Measurements from ENCODE around the gene ATP10B.

ATP10B gene

GRCh38 chr5:160556846-160557245 lies 295.2 kb downstream of the ATP10B start:
- TF ChIP-seq ZNF292 (tag by site-specific recombination; IDR thresholded peaks at IDR 0.05; ENCODE audit: borderline replicate concordance, low read depth) (no peak), KLF8 (tag by site-specific recombination; IDR thresholded peaks at IDR 0.05) (no peak), ZNF140 (tag by site-specific recombination; IDR thresholded peaks at IDR 0.05) (no peak), ZNF670 (tag by site-specific recombination; IDR thresholded peaks at IDR 0.05; ENCODE audit: low read depth) (no peak), ZNF302 (tag by site-specific recombination; IDR thresholded peaks at IDR 0.05; ENCODE audit: low read depth) (no peak), YY1 (tag by site-specific recombination; IDR thresholded peaks at IDR 0.05) (no peak), KLF10 (tag by site-specific recombination; IDR thresholded peaks at IDR 0.05) (no peak), REST (tag by site-specific recombination; IDR thresholded peaks at IDR 0.05) (no peak), ZNF521 (tag by site-specific recombination; IDR thresholded peaks at IDR 0.05) (no peak), ZNF426 (tag by site-specific recombination; IDR thresholded peaks at IDR 0.05) (no peak), ZNF341 (tag by site-specific recombination; IDR thresholded peaks at IDR 0.05; ENCODE audit: low read depth) (no peak), ZNF776 (tag by site-specific recombination; IDR thresholded peaks at IDR 0.05; ENCODE audit: borderline replicate concordance) (no peak), ZNF23 (tag by site-specific recombination; IDR thresholded peaks at IDR 0.05; ENCODE audit: borderline replicate concordance) (no peak)
- H3K4me3 ChIP-seq (ENCODE audit: low read depth, low read length): no peak overlapping the region
- H3K36me3 ChIP-seq (ENCODE audit: control insufficient read depth in 2 of 2, insufficient read depth in 1 of 2, low read length in 2 of 2): no peaks in the 10 kb centered on the region
- H3K4me1 ChIP-seq (ENCODE audit: control insufficient read depth, insufficient read depth, low read length): no peaks in the 10 kb centered on the region
- no peak overlapping the region for H3K27ac ChIP-seq (ENCODE audit: extremely low read depth, low read depth, low read length)
- CTCF ChIA-PET: no interaction called here
- POLR2A ChIA-PET: no interaction called here
- no peaks in the 10 kb centered on the region for H3K9me3 ChIP-seq (ENCODE audit: control insufficient read depth, insufficient read depth, low read depth, low read length)

DNA sequence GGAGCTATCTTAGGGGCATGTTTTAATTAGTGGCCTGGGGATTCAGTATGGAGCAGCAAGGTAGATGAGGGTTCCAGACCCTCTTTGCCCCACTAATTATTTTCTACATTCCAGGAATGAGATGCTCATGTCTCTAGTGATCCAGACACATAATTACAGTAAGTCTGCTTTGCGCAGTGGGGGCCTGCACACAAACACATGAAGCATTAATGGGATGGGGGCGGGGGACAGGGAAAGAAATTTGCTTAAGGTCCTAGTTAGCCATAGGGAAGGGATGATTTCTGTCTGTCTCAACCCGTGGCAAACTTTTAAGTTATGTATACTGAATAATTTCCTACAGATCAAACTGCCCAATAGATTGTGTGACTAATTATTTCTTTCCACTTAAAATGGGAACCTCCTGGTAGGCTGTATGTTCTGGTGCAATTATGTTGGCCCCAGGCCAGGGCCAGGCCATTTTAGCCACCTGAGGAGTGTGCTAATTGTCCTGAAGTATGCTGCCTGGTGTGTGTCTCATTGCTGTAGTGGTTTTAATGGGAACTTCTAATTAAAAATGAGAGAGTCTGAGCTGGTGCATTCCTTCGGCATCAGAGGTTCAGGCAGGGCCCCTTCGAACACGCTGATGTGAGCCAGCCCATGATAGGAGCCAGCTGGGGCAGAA lies 295.9 kb downstream of the ATP10B start:
- Histone ChIP-seq H3K4me3 (ENCODE audit: low read depth, low read length) (no peak overlapping the region), H3K27ac (ENCODE audit: extremely low read depth, low read depth, low read length) (no peak overlapping the region), H3K36me3 (ENCODE audit: control insufficient read depth in 2 of 2, insufficient read depth in 1 of 2, low read length in 2 of 2) (no peaks in the 10 kb centered on the region), H3K9me3 (ENCODE audit: control insufficient read depth, insufficient read depth, low read depth, low read length) (no peaks in the 10 kb centered on the region), H3K4me1 (ENCODE audit: control insufficient read depth, insufficient read depth, low read length) (no peaks in the 10 kb centered on the region)
- ChIA-PET POLR2A (no interaction called here), CTCF (no interaction called here)
- TF ChIP-seq ZNF747 (tag by site-specific recombination; IDR thresholded peaks at IDR 0.05) (no peak), ZNF530 (tag by site-specific recombination; IDR thresholded peaks at IDR 0.05; ENCODE audit: low read depth) (no peak), ZFP69B (tag by site-specific recombination; IDR thresholded peaks at IDR 0.05) (no peak), HOXC10 (CRISPR knock-in tag; IDR thresholded peaks at IDR 0.05) (no peak), ZXDB (tag by site-specific recombination; IDR thresholded peaks at IDR 0.05) (no peak), TRIM28 (IDR thresholded peaks at IDR 0.05; ENCODE audit: borderline replicate concordance, low read length) (no peak), SCRT2 (tag by site-specific recombination; IDR thresholded peaks at IDR 0.05) (peak; percentile 58), ZNF776 (tag by site-specific recombination; IDR thresholded peaks at IDR 0.05; ENCODE audit: borderline replicate concordance) (no peak)
- TF ChIP-seq, protein P1, sequence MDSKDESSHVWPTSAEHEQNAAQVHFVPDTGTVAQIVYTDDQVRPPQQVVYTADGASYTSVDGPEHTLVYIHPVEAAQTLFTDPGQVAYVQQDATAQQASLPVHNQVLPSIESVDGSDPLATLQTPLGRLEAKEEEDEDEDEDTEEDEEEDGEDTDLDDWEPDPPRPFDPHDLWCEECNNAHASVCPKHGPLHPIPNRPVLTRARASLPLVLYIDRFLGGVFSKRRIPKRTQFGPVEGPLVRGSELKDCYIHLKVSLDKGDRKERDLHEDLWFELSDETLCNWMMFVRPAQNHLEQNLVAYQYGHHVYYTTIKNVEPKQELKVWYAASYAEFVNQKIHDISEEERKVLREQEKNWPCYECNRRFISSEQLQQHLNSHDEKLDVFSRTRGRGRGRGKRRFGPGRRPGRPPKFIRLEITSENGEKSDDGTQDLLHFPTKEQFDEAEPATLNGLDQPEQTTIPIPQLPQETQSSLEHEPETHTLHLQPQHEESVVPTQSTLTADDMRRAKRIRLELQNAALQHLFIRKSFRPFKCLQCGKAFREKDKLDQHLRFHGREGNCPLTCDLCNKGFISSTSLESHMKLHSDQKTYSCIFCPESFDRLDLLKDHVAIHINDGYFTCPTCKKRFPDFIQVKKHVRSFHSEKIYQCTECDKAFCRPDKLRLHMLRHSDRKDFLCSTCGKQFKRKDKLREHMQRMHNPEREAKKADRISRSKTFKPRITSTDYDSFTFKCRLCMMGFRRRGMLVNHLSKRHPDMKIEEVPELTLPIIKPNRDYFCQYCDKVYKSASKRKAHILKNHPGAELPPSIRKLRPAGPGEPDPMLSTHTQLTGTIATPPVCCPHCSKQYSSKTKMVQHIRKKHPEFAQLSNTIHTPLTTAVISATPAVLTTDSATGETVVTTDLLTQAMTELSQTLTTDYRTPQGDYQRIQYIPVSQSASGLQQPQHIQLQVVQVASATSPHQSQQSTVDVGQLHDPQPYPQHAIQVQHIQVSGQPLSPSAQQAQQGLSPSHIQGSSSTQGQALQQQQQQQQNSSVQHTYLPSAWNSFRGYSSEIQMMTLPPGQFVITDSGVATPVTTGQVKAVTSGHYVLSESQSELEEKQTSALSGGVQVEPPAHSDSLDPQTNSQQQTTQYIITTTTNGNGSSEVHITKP (tag by site-specific recombination; IDR thresholded peaks at IDR 0.05): peak; percentile 86

Measured in HEK293 (cell line).